ENCODE measurements around the gene ACOT11. TPM values are rescaled to one million over a fixed set of nuclear protein-coding genes. Genes with fewer than 3 reads are reported as not detected.

ACOT11 gene
- total RNA-seq, 1 experiment from 2014 or later = 25.7 TPM

DNA sequence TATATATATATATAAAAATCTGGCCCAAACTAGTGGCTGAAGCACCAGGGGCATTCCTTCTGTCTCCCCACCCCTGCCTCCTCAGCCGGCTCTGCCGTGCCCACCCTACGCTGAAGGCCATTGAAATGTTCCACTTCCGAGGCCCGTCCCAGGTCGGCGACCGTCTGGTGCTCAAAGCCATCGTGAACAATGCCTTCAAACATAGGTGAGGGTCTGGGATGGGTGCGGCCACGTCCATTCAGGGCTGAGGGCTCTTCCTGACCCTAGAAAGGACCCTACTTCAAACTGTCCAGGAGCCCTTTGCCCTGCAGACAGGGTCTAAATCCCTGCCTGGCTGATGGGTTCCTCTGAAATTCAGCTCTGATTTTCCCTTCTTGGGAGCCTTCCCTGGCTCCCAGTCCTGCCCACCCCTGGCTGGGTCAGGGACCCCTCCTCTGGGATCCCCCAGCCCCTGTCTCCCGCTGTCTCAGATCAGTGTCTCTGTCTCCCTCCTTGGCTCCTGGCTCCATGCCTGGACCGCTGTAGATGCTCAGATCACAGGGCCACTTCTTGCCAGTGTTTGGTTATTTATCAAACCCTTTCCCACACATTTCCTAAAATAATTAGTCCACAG is 51.3 kb downstream of the ACOT11 start:
- H3K9me2 ChIP-seq (ENCODE audit: insufficient read depth) = no peaks in the 10 kb centered on the region
- TF ChIP-seq EZH2 (IDR thresholded peaks at IDR 0.05; ENCODE audit: low read depth) = no peak
- TF ChIP-seq, protein P1, sequence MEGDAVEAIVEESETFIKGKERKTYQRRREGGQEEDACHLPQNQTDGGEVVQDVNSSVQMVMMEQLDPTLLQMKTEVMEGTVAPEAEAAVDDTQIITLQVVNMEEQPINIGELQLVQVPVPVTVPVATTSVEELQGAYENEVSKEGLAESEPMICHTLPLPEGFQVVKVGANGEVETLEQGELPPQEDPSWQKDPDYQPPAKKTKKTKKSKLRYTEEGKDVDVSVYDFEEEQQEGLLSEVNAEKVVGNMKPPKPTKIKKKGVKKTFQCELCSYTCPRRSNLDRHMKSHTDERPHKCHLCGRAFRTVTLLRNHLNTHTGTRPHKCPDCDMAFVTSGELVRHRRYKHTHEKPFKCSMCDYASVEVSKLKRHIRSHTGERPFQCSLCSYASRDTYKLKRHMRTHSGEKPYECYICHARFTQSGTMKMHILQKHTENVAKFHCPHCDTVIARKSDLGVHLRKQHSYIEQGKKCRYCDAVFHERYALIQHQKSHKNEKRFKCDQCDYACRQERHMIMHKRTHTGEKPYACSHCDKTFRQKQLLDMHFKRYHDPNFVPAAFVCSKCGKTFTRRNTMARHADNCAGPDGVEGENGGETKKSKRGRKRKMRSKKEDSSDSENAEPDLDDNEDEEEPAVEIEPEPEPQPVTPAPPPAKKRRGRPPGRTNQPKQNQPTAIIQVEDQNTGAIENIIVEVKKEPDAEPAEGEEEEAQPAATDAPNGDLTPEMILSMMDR (conservative IDR thresholded peaks at IDR 0.05) = no peak
- intact Hi-C loops (cut with micrococcal nuclease; ENCODE audit: unreplicated experiment) = no loop called here
- BruUV-seq (replicated peaks) = no TSS peak
- no peaks in the 10 kb centered on the region for H3K36me3 ChIP-seq (ENCODE audit: low read depth)
- no peaks in the 10 kb centered on the region for H3K9me3 ChIP-seq (ENCODE audit: insufficient read depth, low read depth)
- POLR2A ChIA-PET (ENCODE audit: unreplicated experiment) = no interaction called here
- no peaks in the 10 kb centered on the region for H3K27me3 ChIP-seq (ENCODE audit: insufficient read depth, low read depth)
- DNase-seq = no peak
- no peak overlapping the region for H3K4me2 ChIP-seq
- no peaks in the 10 kb centered on the region for H3K79me2 ChIP-seq (ENCODE audit: low read depth)
- H3K4me3 ChIP-seq = no peak overlapping the region
- no peaks in the 10 kb centered on the region for H4K20me1 ChIP-seq (ENCODE audit: insufficient read depth)
- no peak overlapping the region for H3K27ac ChIP-seq
- CTCF ChIA-PET = no interaction called here
- H3K4me1 ChIP-seq (replicated peaks; ENCODE audit: insufficient read depth) = no peaks in the 10 kb centered on the region
- no peak overlapping the region for H2AFZ ChIP-seq
- no peaks in the 10 kb centered on the region for H3F3A ChIP-seq (ENCODE audit: insufficient read depth, low read depth)

DNA sequence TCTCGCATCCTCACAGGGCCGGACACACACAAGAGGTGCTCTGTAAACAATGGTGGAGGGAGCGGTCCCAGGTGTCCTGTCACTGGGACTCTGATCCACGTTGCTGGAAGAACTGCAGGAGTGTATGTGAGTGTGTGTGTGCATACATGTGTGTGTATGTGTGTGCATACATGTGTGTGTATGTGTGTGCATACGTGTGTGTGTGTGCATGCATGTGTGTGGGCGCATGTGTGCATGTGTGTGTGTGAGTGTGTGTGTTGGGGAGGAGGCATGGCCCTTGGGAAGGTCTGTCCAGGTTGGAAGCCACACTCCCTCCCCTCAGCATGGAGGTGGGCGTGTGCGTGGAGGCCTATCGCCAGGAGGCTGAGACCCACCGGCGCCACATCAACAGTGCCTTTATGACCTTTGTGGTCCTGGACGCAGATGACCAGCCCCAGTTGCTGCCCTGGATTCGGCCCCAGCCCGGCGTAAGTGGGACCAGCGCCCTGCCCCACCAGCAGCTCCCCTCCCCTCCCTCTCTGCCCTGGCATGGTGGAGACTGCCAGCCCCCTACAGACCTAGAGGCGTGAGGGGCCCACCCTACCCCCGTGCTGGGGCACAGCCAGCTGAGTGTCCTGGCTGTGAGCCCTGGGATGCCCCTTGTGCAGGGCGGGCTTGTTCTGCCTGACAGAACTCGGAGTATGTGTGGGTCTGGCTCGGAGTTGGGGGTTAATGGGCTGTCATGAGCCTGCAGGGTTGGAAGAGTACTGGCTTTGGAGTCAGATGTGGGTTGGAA is 53.1 kb downstream of the ACOT11 start:
- no TSS peak for BruUV-seq (replicated peaks)
- Histone ChIP-seq H4K20me1 (ENCODE audit: insufficient read depth) (no peaks in the 10 kb centered on the region), H3K9me3 (ENCODE audit: insufficient read depth, low read depth) (no peaks in the 10 kb centered on the region), H3K79me2 (ENCODE audit: low read depth) (no peaks in the 10 kb centered on the region), H2AFZ (no peak overlapping the region), H3K9me2 (ENCODE audit: insufficient read depth) (no peaks in the 10 kb centered on the region), H3K4me1 (replicated peaks; ENCODE audit: insufficient read depth) (no peaks in the 10 kb centered on the region), H3F3A (ENCODE audit: insufficient read depth, low read depth) (no peaks in the 10 kb centered on the region), H3K4me2 (no peak overlapping the region), H3K27me3 (ENCODE audit: insufficient read depth, low read depth) (no peaks in the 10 kb centered on the region), H3K36me3 (ENCODE audit: low read depth) (no peaks in the 10 kb centered on the region), H3K4me3 (no peak overlapping the region), H3K27ac (no peak overlapping the region)
- intact Hi-C loops (cut with micrococcal nuclease; ENCODE audit: unreplicated experiment) = no loop called here
- ChIA-PET POLR2A (ENCODE audit: unreplicated experiment) (no interaction called here), CTCF (no interaction called here)
- no peak for DNase-seq
- TF ChIP-seq, protein P1 (conservative IDR thresholded peaks at IDR 0.05) = no peak

DNA sequence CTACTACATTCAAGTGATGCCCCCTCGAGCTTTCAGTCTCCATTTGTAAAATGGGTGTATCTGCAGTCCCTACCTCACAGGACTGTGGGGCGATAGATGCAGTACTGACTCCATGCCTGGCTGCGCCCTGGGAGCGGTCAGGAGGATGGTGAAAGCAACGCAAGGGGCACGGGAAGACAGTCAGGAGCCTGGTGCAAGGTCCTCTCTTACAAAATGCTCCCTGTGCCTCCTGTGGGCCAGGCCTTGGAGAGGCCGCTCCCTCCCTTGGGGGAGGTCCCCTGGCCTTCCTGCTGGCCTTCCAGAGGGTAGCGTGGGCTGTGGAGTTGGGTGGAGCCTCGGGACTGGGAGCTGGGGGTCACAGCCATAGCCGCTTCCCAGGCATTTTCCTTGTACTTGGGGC is 53.7 kb downstream of the ACOT11 start:
- no peaks in the 10 kb centered on the region for H4K20me1 ChIP-seq (ENCODE audit: insufficient read depth)
- CTCF ChIA-PET = no interaction called here
- H3F3A ChIP-seq (ENCODE audit: insufficient read depth, low read depth) = no peaks in the 10 kb centered on the region
- no peak overlapping the region for H3K4me3 ChIP-seq
- DNase-seq = no peak
- H3K27ac ChIP-seq = no peak overlapping the region
- no peak for TF ChIP-seq EZH2 (IDR thresholded peaks at IDR 0.05; ENCODE audit: low read depth)
- TF ChIP-seq, protein P1 (conservative IDR thresholded peaks at IDR 0.05) = no peak
- no peaks in the 10 kb centered on the region for H3K27me3 ChIP-seq (ENCODE audit: insufficient read depth, low read depth)
- no peak overlapping the region for H2AFZ ChIP-seq
- H3K4me2 ChIP-seq = no peak overlapping the region
- H3K9me2 ChIP-seq (ENCODE audit: insufficient read depth) = no peaks in the 10 kb centered on the region
- POLR2A ChIA-PET (ENCODE audit: unreplicated experiment) = no interaction called here
- no peaks in the 10 kb centered on the region for H3K79me2 ChIP-seq (ENCODE audit: low read depth)
- intact Hi-C loops (cut with micrococcal nuclease; ENCODE audit: unreplicated experiment) = no loop called here
- no peaks in the 10 kb centered on the region for H3K4me1 ChIP-seq (replicated peaks; ENCODE audit: insufficient read depth)
- BruUV-seq (replicated peaks) = no TSS peak
- H3K36me3 ChIP-seq (ENCODE audit: low read depth) = no peaks in the 10 kb centered on the region
- H3K9me3 ChIP-seq (ENCODE audit: insufficient read depth, low read depth) = no peaks in the 10 kb centered on the region

Data from PC-9 (cell line).